IPS-NIHi7 (cell line): Measurements from ENCODE around the gene TRIO.

ENCODE experiments used
- DNase-seq: peaks from one replicate; pipeline ENCODE4 v3.0.0; 2012; ENCODE audit warnings: mixed read lengths; ENCODE audit errors: extremely low spot score

The TRIO gene

DNA sequence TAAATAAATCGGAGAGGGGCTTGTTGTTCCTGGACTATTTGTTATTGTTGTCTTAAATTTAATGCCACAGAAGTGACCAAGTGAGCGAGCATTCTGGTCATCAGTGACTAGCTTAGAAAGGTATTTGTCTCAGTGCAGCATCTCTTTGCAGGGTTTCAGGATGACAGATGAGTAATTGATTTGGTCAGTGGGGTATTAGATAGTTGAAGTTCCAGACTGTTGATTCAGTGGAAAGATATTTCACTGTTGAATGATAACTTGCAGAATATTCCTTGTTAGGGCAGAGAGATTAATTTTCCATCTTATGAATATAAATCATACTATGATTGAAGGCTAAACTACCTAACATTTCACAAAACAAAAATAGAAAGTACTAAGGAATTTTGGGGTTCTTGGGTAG lies 122.4 kb downstream of the TRIO start:
- no peak for DNase-seq

DNA sequence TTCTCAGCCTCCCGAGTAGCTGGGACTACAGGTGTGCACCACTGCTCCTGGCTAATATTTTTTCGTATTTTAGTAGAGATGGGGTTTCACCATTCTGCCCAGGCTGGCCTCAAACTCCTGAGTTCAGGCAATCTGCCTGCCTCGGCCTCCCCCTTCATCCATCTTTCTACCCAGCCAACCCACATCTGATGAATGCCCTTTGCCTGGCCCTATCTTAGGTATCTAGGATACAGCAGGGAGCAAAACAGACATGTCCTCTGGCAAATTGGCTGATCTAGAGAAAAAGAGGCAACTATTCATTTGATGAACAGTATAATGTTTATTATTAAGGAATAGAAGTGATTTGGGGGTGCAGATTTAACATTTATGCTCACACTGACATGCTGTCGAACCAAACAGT lies 123.0 kb downstream of the TRIO start:
- no peak for DNase-seq

DNA sequence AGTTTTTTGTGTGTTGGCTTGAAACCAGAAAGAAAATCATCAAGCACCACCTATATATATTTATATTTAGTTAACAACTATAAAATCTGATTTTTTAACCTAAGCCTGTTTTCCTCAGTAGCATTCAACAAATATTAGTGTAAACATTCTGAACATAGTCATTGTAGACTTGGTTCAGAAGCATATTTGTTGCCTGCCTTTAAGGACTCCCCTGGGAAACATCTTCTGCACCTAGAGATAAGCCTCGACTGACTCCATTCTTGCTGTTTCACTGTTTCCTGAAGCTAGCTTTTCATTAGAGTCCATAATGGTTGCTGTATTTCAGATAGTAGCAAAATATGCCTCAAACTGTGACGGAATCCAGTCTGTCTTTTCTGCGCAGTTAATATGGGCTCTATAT lies 123.5 kb downstream of the TRIO start:
- no peak for DNase-seq

DNA sequence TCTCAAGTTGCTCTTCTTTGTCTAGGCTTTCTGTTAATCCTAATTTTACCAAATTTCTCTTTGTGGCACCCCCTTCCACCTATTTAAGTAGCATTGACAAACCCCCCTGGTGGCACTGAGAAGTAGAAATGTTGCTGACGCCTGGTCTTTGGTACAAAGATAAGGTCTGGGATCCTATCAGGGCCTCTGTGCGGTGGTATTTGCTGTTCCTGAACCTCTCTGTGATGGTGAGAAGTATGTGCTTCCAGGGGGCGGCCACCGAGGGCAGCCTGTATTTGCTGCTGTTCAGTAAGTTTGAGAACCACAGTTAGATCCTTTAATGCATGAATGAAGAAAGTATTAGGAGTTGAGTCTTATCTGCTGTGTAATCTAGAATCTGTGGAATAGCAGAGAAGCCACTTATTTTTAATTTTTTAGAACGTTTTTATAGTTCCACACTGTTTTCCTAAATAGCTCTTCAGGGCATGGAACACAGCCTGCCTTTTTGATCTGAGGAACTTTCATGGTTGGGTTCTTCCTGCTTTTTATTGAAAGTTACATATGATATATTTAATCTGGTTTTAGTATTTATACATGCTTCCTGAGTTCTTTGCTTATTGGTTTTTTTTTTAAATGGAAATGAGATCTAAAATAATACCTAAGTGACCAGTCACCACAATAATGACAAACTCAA lies 124.2 kb downstream of the TRIO start:
- DNase-seq = no peak

DNA sequence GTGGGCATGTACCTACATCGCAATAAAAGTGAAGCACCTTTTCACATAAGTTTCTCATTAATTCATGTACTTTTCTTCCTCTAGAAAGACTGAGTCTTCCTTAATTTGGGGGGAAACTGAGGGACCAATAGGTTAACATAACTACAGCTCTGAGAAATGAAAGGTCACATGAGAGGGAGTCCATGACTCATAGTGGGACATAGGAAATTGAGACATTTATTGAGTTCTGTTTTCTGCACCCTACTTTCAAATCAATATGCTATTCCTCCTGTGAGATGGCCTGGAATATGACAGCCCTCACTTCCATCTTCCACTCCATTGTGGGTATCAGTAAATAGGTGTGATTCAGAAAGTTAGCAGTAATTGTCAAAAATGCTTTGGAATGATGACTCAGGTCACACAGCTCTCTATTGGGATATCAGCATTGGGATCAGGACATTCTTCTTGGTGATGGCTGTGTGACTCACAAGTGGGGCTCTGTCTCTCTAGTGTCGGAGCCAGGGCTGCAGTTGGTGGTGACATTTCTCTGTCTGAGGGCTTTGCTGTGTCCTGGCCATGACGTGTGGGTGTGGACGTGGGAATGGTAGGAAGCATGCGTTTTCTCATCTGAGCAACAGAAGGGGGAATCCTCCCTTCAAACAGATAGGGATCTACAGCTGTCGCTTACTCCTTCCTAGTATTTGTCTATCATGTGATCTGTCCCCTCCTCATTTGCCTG lies 125.0 kb downstream of the TRIO start:
- DNase-seq = no peak

DNA sequence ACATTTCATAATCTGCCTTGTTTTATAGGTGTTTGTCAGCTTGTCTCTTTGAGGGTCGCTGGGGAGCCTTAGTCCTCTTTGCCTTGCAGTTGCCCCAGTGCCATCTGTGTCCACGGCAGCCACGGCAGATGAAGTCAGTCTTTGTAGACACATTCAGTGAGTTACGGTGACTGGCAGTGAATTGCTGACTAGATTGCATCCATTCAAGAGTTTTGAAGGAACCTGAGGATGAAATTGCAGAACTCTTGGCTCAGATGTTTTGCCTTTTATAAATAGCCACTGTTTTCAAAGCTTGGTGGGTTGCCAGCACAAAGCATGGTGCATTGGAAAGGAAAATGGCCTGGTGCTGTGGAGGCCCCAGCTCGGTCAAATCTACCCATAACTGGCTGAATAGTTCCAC lies 125.6 kb downstream of the TRIO start:
- no peak for DNase-seq

DNA sequence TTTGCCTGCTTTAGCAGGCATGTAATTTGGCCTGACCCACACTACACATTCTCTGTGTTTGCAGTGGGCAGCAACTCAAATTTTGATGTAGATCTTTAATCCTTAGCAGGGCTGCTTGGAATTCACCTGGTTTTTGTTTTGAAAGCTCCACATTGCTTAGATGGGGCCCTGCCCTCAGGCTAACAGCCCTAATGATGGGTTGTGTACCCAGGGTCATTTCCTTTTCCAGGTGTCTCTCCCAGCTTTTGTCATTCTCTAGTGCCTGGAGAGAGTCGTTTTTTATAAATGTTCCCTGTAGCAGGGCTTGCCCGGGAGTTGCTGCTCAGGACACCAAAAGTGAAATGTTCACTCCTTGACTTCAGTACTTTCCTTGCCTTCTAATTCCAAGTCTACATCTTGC lies 126.3 kb downstream of the TRIO start:
- peak; percentile 36 for DNase-seq

DNA sequence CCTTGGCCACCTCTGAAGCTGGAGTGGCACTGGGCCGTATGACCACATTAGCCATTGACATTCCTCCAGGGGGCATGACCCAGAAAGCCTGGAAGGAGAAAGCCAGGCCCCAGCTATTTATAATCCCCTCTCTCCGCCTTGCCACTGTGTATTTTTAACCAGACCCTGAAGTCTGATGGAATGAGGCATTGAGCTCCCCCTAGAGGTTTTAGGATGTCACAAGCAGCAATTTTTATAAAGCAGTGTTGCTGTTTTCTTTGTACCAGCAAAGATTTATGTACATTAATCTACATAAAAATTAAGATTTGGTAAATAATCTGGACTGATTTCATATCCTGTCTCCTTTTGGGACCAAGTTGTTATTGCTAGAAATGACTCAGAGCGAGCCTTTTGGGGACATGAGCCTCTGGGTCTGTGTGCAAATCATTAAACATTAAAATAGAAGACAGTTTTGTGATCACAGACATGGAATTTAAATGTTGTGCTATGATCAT lies 127.1 kb downstream of the TRIO start:
- peak; percentile 71 for DNase-seq

DNA sequence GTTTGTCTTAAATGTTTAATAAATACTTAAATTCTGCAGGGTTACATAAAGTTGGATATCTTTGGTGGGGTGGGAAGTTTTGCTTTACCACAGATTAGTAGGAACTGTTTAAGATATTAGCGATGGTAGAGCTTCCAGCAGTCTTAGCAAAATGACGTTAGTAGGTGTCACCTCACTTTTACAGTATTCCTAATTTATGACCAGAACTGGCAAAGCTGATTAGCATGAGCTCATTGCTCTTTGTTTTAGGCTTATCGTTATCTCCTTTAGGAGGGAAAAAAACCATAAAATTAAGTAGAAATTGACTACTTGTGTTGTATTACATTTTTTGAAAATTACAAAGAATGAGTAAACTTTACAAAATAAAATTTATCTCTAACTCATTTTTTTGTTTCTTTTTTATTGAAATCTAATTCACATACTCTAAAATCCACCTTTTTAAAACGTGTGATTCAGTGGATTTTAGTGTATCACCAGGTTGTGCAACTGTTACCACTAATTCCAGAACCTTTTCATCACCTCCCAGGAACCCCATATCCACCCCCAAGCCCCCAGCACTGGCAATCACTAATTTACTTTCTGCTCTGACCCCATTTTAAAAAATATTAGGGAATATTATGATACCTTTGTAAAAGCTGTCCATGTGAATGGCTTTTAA lies 129.5 kb downstream of the TRIO start:
- no peak for DNase-seq

DNA sequence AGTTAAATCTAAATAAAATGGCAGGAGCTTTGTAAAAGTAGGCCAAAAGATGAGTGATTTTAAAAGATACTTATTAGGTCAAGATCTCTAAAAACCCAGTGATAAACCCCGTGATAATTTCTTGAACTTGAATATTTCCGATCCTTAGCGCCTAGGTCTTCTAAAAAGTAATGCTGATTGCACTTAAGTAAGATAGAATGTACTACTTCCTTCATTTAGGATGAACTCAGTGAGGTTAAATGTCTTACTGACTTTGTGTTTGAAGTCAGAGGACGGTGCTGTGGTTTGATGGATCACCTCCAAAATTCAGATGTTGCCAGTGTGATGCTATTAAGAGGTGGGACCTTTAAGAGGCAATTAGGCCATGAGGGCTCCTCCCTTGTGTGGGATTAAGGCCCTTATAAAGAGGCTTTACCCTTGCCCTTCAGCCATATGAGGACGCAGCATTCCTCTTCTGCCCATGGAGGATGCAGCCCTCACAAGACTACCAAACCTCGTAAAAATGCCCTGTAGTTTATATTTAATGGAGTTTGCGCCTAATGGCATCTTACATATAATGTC lies 130.1 kb downstream of the TRIO start:
- no peak for DNase-seq

DNA sequence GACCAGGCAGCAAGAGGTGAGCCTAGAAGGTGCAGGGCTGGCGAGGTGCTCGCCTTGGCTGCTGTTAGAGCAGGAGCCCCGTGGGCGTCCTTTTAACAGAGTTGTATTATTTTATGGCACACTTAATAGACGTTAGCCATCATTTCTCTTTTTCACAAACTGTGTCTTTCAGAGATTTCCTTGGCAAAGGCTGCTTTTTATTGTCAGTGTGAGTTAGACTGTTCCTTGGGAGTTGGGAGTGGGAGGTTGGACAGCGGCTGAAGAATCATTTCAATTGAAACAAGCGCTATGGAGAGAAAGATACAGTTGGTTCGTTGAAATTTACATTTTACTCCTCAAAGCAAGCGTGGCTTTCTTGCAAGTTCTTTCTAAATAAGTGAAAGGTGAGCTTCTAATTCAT lies 133.2 kb downstream of the TRIO start:
- no peak for DNase-seq

DNA sequence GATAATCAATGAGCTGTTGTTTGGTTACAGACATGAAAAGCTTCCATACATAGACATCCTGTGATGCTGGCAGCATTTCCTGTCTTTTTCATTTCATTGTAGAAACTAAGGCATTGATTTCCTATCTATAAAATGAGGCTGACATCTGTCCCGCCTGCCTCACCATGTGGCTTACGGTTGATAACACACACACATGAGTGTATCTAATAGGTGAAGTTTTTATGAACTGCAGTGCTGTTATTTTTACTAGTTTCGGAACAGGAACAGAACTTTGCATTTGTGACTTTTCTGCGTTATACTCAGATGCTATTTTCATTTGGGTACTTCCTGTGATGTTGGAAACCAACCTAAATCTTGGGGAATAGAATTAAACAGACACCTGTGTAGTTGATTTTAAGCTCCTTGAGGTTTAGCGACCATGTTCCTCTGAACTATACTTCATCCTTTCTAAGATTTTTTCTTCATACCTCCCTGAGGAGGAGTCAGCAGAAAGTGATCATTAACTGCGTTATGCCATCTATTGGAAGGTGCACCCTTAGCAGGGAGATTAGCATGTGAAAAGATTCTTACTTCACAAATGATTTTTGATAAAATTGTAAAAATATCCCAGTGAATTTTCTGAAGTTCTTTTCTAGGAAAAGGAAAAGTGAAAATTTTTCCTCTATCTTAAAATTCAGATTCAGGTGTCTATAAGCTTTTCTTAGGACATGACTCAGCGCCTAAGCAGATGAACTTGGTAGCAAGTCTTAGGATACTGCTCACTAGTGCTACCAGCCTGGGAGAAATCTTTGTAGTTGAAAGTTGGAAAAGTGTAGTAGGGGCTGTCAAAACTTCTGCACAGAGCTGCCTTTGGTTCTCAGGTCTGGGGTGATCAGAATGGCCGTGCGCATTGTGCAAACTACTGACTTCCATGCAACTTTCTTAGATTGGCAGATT lies 134.5 kb downstream of the TRIO start:
- no peak for DNase-seq

DNA sequence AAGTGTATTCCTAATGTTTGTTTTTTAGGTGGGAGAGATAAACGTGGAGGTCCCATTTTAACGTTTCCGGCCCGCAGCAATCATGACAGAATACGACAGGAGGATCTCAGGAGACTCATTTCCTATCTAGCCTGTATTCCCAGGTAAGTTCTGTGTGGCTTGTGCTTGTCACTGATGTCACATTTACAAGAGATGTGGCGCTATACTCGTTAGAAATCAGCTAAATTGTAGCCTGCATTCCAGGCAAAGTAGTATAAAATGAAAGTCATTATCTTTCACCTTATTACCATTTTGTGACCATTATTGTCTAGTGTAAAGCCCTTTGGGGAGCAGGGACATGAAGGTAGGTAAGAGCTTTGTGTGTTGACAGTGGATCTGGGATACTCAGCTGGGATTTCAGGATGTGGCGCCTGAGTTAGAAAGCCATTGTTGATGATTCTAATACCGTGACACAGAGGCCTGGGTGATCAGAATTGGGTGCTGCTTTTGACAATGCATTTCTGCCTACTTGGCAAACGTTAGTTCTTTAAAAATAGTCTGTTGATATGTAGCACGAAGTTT lies 137.2 kb downstream of the TRIO start:
- DNase-seq = no peak

DNA sequence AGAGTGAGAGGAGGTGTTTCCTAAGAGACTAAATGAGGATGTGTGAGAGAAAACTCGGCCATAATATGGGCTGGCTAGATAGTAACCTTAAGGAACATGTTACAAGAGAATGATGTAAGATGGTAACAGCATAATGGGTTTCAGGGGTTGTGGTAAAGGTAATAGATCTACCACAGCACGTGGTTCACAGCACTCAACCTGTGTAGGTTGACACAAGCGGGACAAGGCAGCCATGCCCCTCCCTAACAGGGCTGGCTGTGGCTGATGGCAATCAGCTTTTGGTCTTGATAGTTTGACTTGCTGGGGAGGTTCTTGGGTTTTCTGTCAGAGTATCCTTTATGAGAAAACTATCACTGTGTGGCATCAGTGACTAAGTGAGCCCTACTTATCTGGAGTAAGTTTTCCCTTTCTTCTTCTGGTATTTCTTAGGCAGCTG lies 138.6 kb downstream of the TRIO start:
- no peak for DNase-seq

DNA sequence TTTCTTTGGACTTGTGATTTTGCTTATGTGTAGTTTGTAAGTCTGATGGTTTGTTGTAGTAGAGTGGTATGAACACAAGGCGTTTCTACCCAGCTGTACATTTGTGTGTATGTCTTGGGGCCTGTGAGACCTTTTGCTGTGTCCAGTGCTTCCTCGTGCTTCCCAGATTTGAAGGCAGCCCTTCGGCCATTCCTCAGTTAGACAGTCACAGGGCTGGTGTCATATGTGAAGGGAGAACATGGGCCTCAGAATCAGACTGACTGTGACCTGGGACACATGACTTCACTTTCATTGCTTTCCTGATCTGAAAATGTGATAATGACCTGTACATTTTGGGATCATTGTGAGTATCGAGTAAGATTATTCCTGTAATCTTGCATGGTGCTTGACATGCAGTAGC lies 140.0 kb downstream of the TRIO start:
- no peak for DNase-seq

DNA sequence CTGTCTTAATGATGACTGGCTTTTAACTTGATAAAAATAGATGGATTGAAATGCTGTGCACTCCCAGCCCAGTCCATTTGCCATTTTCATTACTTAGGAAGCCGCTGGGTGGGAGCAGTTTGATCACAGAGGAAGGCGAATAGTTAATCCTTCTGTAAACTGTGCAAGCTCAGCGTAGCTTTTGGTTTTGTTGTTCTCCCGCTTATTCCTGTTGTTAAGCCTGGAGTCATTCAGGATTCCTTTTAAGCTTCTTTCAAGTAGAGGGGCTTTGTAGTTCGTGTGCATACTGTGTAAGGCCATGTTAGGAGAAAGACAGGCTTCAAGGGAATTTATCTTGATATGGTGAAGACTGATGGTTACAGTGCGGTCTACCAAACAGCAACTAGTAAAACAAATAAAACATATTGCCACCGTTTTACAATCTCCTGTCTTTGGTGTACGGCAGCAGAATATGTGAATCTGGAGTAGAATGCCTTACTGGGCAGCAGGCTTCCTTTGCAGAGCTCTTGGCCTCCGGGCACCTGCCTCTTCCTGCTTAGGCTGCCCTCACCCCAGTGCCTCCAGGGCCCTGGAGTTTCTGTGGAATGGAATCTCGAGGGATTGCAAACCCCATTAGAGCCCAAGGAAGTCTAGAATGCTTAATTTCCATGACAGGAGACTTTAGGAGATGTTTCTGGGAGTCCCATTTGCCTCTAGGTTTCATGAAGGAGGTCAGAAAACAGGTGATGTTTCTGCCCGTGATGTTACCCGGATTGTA lies 141.4 kb downstream of the TRIO start:
- no peak for DNase-seq

DNA sequence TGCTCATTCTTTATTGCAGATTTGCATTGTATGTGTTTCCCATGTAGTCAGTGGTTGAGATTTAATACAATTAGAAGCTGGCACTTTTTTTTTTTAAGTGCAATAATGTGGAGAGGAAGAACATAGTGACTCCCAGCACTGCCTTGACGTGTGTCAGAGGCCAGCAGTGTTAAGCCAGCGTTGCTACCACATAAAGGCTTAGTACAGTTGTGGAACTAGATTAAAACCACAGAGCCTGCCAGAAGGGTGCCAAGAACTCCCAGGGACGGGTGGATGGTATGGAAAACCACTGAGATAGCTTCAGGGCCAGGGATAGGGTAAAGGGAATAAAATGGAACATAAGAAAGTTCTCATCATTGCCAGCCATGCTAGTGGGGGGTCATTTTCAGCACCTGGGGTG lies 142.9 kb downstream of the TRIO start:
- no peak for DNase-seq

DNA sequence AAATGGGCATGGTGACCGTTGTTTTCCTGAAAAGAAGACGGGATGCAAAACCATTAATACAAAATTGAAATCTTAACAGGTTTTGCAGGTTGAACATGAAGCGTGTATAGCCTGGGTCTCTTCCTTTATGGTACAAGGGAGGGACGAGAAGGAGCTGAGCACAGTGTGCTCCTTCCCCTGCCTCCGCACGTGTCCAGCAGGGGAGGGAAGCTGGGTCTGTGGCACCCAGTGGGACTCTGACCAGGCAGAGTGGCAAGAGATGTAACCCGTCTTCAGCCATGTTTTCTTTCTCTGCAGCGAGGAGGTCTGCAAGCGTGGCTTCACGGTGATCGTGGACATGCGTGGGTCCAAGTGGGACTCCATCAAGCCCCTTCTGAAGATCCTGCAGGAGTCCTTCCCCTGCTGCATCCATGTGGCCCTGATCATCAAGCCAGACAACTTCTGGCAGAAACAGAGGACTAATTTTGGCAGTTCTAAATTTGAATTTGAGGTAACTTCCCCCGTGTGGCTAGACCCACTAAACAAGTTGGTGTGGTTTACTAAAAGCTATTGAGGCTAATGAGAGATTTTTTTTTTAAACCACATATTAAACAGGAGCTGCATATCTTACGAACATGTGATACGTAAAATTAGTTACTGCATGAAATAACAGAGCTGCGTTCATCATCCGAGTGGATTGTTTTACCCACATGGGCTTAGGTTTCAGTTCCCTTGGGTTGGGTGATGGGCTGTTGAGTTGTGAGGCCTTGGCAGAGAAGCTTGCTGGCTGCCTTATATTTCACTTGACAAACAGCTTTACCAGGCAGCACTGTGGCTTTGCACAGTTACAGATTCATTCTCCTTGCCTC lies 143.7 kb downstream of the TRIO start:
- no peak for DNase-seq
